Measurements from ENCODE around the gene ZNG1A. TPM values are rescaled to one million over a fixed set of nuclear protein-coding genes. Genes with fewer than 3 reads are reported as not detected.

ZNG1A gene
- total and polyA plus RNA-seq, 9 of the 15 experiments (the other 6 are each of a cell fraction or from before 2014, with no cell fraction given), result 20.7 to 90.6 (median 41.7) TPM

DNA sequence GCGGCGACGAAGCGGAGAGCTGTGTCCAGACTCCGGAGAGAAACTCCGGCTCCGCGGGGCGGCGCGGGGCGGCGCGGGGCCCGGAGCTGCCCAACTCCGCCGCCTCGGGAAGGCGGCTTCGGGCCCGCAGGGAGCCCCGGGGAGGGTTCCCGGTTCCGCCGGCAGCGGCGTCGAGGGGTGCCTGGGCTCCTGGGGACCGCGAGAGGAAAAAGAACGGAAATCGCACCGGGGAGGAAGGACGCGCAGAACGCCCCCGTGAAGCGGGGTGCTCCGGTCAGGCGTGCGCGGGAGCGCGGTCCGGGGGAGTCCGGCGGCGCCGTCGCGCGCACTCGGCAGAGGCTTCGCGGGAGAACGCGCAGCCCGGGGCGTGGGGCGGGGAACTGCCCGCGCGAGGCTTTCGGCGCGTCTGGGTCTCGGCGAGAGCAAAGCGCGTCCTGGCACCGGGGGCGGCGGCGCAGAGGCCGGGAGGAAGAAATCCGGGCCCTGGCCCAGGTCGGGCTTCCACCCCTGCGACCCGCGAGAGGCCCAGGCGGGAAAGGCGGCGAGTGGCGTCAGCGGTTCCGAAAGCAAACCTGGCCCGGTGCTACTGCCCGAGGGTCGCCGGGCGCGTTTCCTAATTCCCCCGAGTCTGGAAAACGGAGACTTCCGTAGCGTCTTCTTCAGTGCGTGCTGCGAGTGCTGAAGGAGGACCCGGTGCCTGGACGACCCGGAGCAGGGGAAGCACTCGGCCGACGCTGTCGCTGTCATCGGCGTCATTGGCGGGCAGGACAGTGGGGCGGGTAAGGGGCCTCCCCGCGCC, 65.2 kb downstream of the ZNG1A start (continued):
- TF ChIP-seq, protein P1, sequence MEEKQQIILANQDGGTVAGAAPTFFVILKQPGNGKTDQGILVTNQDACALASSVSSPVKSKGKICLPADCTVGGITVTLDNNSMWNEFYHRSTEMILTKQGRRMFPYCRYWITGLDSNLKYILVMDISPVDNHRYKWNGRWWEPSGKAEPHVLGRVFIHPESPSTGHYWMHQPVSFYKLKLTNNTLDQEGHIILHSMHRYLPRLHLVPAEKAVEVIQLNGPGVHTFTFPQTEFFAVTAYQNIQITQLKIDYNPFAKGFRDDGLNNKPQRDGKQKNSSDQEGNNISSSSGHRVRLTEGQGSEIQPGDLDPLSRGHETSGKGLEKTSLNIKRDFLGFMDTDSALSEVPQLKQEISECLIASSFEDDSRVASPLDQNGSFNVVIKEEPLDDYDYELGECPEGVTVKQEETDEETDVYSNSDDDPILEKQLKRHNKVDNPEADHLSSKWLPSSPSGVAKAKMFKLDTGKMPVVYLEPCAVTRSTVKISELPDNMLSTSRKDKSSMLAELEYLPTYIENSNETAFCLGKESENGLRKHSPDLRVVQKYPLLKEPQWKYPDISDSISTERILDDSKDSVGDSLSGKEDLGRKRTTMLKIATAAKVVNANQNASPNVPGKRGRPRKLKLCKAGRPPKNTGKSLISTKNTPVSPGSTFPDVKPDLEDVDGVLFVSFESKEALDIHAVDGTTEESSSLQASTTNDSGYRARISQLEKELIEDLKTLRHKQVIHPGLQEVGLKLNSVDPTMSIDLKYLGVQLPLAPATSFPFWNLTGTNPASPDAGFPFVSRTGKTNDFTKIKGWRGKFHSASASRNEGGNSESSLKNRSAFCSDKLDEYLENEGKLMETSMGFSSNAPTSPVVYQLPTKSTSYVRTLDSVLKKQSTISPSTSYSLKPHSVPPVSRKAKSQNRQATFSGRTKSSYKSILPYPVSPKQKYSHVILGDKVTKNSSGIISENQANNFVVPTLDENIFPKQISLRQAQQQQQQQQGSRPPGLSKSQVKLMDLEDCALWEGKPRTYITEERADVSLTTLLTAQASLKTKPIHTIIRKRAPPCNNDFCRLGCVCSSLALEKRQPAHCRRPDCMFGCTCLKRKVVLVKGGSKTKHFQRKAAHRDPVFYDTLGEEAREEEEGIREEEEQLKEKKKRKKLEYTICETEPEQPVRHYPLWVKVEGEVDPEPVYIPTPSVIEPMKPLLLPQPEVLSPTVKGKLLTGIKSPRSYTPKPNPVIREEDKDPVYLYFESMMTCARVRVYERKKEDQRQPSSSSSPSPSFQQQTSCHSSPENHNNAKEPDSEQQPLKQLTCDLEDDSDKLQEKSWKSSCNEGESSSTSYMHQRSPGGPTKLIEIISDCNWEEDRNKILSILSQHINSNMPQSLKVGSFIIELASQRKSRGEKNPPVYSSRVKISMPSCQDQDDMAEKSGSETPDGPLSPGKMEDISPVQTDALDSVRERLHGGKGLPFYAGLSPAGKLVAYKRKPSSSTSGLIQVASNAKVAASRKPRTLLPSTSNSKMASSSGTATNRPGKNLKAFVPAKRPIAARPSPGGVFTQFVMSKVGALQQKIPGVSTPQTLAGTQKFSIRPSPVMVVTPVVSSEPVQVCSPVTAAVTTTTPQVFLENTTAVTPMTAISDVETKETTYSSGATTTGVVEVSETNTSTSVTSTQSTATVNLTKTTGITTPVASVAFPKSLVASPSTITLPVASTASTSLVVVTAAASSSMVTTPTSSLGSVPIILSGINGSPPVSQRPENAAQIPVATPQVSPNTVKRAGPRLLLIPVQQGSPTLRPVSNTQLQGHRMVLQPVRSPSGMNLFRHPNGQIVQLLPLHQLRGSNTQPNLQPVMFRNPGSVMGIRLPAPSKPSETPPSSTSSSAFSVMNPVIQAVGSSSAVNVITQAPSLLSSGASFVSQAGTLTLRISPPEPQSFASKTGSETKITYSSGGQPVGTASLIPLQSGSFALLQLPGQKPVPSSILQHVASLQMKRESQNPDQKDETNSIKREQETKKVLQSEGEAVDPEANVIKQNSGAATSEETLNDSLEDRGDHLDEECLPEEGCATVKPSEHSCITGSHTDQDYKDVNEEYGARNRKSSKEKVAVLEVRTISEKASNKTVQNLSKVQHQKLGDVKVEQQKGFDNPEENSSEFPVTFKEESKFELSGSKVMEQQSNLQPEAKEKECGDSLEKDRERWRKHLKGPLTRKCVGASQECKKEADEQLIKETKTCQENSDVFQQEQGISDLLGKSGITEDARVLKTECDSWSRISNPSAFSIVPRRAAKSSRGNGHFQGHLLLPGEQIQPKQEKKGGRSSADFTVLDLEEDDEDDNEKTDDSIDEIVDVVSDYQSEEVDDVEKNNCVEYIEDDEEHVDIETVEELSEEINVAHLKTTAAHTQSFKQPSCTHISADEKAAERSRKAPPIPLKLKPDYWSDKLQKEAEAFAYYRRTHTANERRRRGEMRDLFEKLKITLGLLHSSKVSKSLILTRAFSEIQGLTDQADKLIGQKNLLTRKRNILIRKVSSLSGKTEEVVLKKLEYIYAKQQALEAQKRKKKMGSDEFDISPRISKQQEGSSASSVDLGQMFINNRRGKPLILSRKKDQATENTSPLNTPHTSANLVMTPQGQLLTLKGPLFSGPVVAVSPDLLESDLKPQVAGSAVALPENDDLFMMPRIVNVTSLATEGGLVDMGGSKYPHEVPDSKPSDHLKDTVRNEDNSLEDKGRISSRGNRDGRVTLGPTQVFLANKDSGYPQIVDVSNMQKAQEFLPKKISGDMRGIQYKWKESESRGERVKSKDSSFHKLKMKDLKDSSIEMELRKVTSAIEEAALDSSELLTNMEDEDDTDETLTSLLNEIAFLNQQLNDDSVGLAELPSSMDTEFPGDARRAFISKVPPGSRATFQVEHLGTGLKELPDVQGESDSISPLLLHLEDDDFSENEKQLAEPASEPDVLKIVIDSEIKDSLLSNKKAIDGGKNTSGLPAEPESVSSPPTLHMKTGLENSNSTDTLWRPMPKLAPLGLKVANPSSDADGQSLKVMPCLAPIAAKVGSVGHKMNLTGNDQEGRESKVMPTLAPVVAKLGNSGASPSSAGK (IDR thresholded peaks at IDR 0.05), result peak; percentile 52; the same call in 1 of the 2 replicates
- peak; percentile 33; the same call in 1 of the 2 replicates for TF ChIP-seq CREM (IDR thresholded peaks at IDR 0.05; ENCODE audit: low read depth)
- peak; percentile 39; the same call in 1 of the 2 replicates for TF ChIP-seq RBFOX2 (IDR thresholded peaks at IDR 0.05; ENCODE audit: low read depth, low read length)
- peak in 1 of 2 experiments; percentile 35; a peak in 2 of 4 replicates for TF ChIP-seq NRF1 (conservative IDR thresholded peaks at IDR 0.05 in 1 of 2, IDR thresholded peaks at IDR 0.05 in 1 of 2)
- peak; percentile 29; the same call in 1 of the 2 replicates for TF ChIP-seq POLR2G (IDR thresholded peaks at IDR 0.05; ENCODE audit: low read depth, low read length)
